Glutamatergic neuron (in vitro differentiated cells): ENCODE data around the gene GGPS1. TPM values are rescaled to one million over a fixed set of nuclear protein-coding genes. Genes with fewer than 3 reads are reported as not detected.

Experiments
- DNase-seq: peaks from one replicate; pipeline ENCODE4 v3.0.0; 2022
- H3K27ac Mint-ChIP-seq: one replicate; pipeline ENCODE4 v1.8.0; 2020; ENCODE audit warnings: mild to moderate bottlenecking, mixed read lengths, inconsistent platforms; ENCODE audit not compliant: unreplicated experiment
- H3K27me3 Mint-ChIP-seq: one replicate; pipeline ENCODE4 v1.8.0; 2020; ENCODE audit warnings: mild to moderate bottlenecking, moderate library complexity, mixed read lengths, inconsistent platforms; ENCODE audit not compliant: unreplicated experiment
- H3K36me3 Mint-ChIP-seq: one replicate; pipeline ENCODE4 v1.8.0; 2020; ENCODE audit warnings: mild to moderate bottlenecking, mixed read lengths, inconsistent platforms; ENCODE audit not compliant: unreplicated experiment
- H3K4me1 Mint-ChIP-seq: one replicate; pipeline ENCODE4 v1.8.0; 2020; ENCODE audit warnings: mild to moderate bottlenecking, low read depth, mixed read lengths, inconsistent platforms; ENCODE audit not compliant: unreplicated experiment
- H3K4me3 Mint-ChIP-seq: one replicate; pipeline ENCODE4 v1.8.0; 2020; ENCODE audit warnings: mild to moderate bottlenecking, mixed read lengths, inconsistent platforms; ENCODE audit not compliant: unreplicated experiment
- H3K9me3 Mint-ChIP-seq: one replicate; pipeline ENCODE4 v1.8.0; 2020; ENCODE audit warnings: mild to moderate bottlenecking, moderate library complexity, mixed read lengths, inconsistent platforms; ENCODE audit not compliant: unreplicated experiment
- total RNA-seq: library from RNA; stranded (reverse); fragmentation: NEBNext Ultra II Directional; extraction: Animal tissue kit (Norgen Biotek cat#: 25700); gene quantifications from one replicate; pipeline ENCODE4 v1.2.1, GENCODE V29; 2021; ENCODE audit not compliant: unreplicated experiment
- TF ChIP-seq, protein P1 (sequence below): fragments of 200-600 bp; sonication (generic); IDR thresholded peaks from one replicate; pipeline ENCODE4 v1.5.0; 2021; ENCODE audit not compliant: partially characterized antibody, unreplicated experiment

GGPS1 gene
- total RNA-seq, 1 donor from 2014 or later, result 53.0 TPM

DNA sequence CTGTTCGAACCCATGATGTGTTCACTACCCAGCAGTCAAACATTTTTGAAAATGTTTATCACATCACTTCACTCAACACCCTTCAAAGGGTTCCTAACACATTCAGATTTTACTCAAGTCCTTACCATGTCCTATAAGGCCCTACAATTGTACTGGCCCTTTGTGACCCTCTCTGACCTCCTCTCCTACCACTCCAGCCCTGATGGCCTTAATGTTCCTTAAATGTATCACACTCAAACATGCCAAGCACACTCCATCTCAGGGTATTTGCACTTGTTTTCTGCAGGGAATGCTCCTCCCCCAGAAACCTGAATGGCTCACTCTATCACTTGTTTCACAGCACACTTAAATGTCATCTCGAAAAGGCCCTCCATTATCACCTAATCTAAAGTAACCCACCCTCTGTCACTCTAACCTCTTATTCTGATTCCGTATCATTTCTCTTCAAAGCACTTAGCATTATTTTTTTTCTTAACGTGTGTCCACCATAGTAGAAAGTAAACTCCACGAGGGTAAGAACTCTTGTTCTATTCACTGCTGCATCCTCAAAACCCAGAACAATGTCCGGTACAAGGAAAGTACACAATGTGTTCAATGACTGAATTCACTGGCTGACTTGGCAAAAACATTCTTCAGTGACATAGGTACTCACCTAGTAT, 7.7 kb upstream of the GGPS1 start:
- H3K4me1 Mint-ChIP-seq, result peaks cover 15% of the 10 kb centered on the region
- peaks cover 2% of the 10 kb centered on the region for H3K27me3 Mint-ChIP-seq
- H3K9me3 Mint-ChIP-seq, result no peaks in the 10 kb centered on the region
- no peak for DNase-seq
- no peak overlapping the region for H3K27ac Mint-ChIP-seq
- TF ChIP-seq, protein P1, sequence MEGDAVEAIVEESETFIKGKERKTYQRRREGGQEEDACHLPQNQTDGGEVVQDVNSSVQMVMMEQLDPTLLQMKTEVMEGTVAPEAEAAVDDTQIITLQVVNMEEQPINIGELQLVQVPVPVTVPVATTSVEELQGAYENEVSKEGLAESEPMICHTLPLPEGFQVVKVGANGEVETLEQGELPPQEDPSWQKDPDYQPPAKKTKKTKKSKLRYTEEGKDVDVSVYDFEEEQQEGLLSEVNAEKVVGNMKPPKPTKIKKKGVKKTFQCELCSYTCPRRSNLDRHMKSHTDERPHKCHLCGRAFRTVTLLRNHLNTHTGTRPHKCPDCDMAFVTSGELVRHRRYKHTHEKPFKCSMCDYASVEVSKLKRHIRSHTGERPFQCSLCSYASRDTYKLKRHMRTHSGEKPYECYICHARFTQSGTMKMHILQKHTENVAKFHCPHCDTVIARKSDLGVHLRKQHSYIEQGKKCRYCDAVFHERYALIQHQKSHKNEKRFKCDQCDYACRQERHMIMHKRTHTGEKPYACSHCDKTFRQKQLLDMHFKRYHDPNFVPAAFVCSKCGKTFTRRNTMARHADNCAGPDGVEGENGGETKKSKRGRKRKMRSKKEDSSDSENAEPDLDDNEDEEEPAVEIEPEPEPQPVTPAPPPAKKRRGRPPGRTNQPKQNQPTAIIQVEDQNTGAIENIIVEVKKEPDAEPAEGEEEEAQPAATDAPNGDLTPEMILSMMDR, result no peak
- no peaks in the 10 kb centered on the region for H3K36me3 Mint-ChIP-seq
- H3K4me3 Mint-ChIP-seq, result no peak overlapping the region

DNA sequence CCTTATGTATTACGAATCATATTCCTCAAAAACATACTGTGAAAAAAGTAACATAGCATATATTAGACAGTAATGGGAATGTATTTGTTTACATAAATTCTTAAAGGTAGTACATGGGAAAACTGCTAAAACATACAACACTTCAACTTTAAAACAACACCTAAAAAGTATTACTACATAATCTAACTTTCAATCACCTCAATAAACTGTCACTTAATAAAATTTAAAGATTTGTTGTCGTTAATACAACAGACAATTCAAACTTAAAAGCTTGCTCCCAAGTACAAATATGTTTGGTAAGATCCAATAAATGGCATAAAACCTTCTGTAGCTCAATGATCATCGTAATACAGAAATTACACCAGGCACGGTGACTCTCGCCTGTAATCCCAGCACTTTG, 4.1 kb upstream of the GGPS1 start:
- TF ChIP-seq, protein P1, result no peak
- H3K27ac Mint-ChIP-seq, result no peak overlapping the region
- H3K4me3 Mint-ChIP-seq, result peak overlapping the region; percentile 39
- no peak for DNase-seq
- H3K4me1 Mint-ChIP-seq, result peaks cover 20% of the 10 kb centered on the region
- H3K9me3 Mint-ChIP-seq, result peaks cover 5% of the 10 kb centered on the region
- no peaks in the 10 kb centered on the region for H3K36me3 Mint-ChIP-seq
- peaks cover 8% of the 10 kb centered on the region for H3K27me3 Mint-ChIP-seq

DNA sequence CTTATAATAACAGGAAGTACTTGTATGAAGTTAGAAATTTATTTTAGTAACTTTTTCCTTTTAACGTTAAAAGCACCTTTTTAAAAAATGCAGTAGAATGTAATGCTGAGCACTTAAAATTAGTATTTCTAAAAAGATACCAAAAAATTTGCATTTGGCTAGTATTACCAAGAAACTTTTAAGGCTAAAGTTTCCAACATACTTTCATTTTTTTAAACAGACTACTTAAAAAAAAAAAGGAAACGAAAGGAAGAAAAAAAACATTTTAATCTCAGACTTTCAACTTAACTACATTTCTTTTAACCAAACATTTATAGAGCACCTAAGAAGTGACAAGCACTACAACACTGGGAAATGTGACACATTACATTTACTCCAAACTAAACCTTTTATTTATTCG, 3.2 kb upstream of the GGPS1 start:
- Mint-ChIP-seq H3K4me3 (peak overlapping the region; percentile 6), H3K27ac (no peak overlapping the region), H3K9me3 (peaks cover 5% of the 10 kb centered on the region), H3K4me1 (peaks cover 20% of the 10 kb centered on the region), H3K36me3 (no peaks in the 10 kb centered on the region), H3K27me3 (peaks cover 8% of the 10 kb centered on the region)
- no peak for DNase-seq
- TF ChIP-seq, protein P1, result no peak

DNA sequence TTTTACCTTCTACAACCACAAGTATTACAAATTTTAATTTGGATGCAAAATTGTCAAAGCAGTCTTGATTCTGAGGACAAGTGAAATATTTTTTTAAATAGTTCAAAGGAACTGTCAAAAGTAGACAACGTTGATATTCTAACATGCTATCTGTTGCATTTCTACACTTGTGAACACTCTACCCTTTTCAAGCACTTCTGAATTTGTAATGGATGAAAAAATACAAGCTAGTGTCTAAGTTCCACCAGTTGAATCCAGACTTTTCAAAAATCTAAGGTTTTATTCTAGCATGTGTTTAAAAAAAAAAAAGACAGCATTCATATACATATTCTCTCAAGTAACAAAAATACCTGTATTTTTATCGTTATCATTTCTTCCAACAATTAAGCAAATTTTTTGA, 2.5 kb upstream of the GGPS1 start:
- Mint-ChIP-seq H3K27me3 (peaks cover 6% of the 10 kb centered on the region), H3K27ac (peak overlapping the region; percentile 90), H3K9me3 (peaks cover 5% of the 10 kb centered on the region), H3K4me3 (peak overlapping the region; percentile 98), H3K36me3 (no peaks in the 10 kb centered on the region), H3K4me1 (peaks cover 21% of the 10 kb centered on the region)
- TF ChIP-seq, protein P1, result no peak
- DNase-seq, result no peak

DNA sequence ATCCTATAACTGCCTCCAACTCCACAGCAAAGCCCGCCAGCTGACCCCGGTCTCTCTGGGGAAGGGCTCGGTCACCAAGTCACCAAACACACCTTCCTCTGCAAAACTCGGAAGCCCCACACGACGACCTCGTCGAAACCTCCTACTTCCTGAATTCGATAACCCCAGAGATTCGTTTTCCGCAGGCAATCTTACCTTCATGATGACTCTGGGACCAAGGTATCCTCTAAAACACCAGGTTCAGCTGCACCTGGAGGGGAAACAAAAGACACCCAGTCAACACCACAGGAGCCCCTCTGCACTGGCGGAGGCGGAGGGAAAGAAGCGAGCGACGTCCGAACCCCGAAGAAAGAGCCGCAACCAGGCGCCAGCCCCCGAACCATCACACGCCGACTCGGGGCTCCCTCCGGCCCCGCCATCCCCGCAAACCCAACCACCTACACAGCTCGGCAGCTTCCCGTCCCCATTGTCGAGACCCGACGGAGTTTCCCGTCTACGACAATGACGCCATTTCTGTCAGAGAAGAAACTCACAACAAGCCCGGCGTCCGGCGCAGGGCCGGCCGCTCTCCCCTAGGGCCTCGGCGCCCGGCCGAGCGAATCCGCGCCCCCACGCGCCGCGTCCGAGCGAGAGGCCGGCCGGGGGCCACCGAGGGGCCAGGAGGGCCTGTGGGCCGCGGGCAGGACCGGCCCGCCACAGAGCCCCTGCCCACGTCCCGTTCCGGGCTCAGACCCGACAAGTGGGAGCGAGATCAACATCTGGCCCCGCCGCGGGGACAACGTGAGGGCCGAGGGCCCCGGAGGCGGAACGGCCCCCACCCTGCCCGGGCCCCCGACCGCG, 1.4 kb upstream of the GGPS1 start:
- Mint-ChIP-seq H3K9me3 (peaks cover 5% of the 10 kb centered on the region), H3K27me3 (peaks cover 7% of the 10 kb centered on the region), H3K4me1 (peaks cover 25% of the 10 kb centered on the region), H3K4me3 (peak overlapping the region; percentile 98), H3K36me3 (no peaks in the 10 kb centered on the region), H3K27ac (peak overlapping the region; percentile 93)
- DNase-seq, result peak; percentile 68
- TF ChIP-seq, protein P1, result no peak
